Gastrocnemius medialis (tissue), 4 donors: ENCODE results near the gene DPP10. TPM values are rescaled to one million over a fixed set of nuclear protein-coding genes. Genes with fewer than 3 reads are reported as not detected.

Source experiments
- ATAC-seq, 2 donors: fragments of 150-250 bp; one replicate each; pipeline ENCODE4 v1.9.1; 2016
- DNase-seq, 2 donors: peaks; one replicate each; pipeline ENCODE4 v3.0.0-alpha.2; 2019
- H3K27ac ChIP-seq, 4 donors: fragments of 200-600 bp; sonication (generic); 1 replicate in 1 of 4; 2 replicates in 3 of 4; pipeline ENCODE4 v1.5.1; 2016 to 2018; ENCODE audit warnings: mild to moderate bottlenecking in 2 of 4, moderate library complexity in 1 of 4
- H3K27me3 ChIP-seq, 3 donors: fragments of 200-600 bp; sonication (generic) in 2 of 3; 1 replicate in 1 of 3; 2 replicates in 2 of 3; pipeline versions ENCODE4 v1.5.1 to v1.6.0; 2016 to 2019; ENCODE audit warnings: mild to moderate bottlenecking in 1 of 3, moderate library complexity in 1 of 3
- H3K36me3 ChIP-seq, 2 donors: fragments of 200-600 bp; sonication (generic) in 1 of 2; one replicate each; pipeline ENCODE4 v1.5.1; 2017 to 2018
- H3K4me1 ChIP-seq, 2 donors: fragments of 200-600 bp; sonication (generic) in 1 of 2; one replicate each; pipeline ENCODE4 v1.5.1; 2016 to 2017; ENCODE audit warnings: mild to moderate bottlenecking in 2 of 2
- H3K4me3 ChIP-seq, 4 donors: fragments of 200-600 bp; sonication (generic) in 3 of 4; 1 replicate in 1 of 4; 2 replicates in 3 of 4; pipeline ENCODE4 v1.5.1; 2016 to 2019; ENCODE audit warnings: mild to moderate bottlenecking in 2 of 4
- H3K9me3 ChIP-seq, 3 donors: fragments of 200-600 bp; sonication (generic) in 2 of 3; 1 replicate in 1 of 3; 2 replicates in 2 of 3; pipeline ENCODE4 v1.5.1; 2016 to 2019
- CTCF ChIP-seq, 5 experiments: fragments of 450-650 bp in 3 of 5; fragments of 200-600 bp in 2 of 5; sonication (generic) in 2 of 5; IDR thresholded peaks in 4 of 5; conservative IDR thresholded peaks in 1 of 5; 1 replicate in 4 of 5; 2 replicates in 1 of 5; pipeline ENCODE4 v1.5.1; 2016 to 2019; ENCODE audit warnings: antibody characterized with exemption in 5 of 5, mild to moderate bottlenecking in 3 of 5, moderate library complexity in 3 of 5
- POLR2A ChIP-seq, 2 donors: fragments of 450-650 bp; IDR thresholded peaks; one replicate each; pipeline ENCODE4 v1.6.1; 2017; ENCODE audit warnings: antibody characterized with exemption in 2 of 2, mild to moderate bottlenecking in 2 of 2, moderate library complexity in 2 of 2
- in situ Hi-C, 4 donors: fragments of 200-750 bp; cut with MboI; loops; one replicate each; pipeline versions ENCODE4 v1.15.0 to v1.8.0; 2017; ENCODE audit warnings: low sequenced_read_pairs in 4 of 4
- intact Hi-C: fragments of 100-400 bp; cut with DNase I; formaldehyde crosslinking; loops from one replicate; pipeline ENCODE4 v1.15.1; 2023; ENCODE audit warnings: low total_unique reads
- total RNA-seq, 4 donors: library from RNA; depleted of rRNA; stranded (reverse); fragments of >200 nt; gene quantifications; one replicate each; pipeline versions ENCODE4 v1.1.0 to v1.2.3, GENCODE V29; 2016

The DPP10 gene
- total RNA-seq, 4 donors from 2014 or later = not detected

GRCh38 chr2:115105966-115106365 lies 663.5 kb downstream of the DPP10 start:
- TF ChIP-seq CTCF (IDR thresholded peaks at IDR 0.05 in 4 of 5, conservative IDR thresholded peaks at IDR 0.05 in 1 of 5) = no peak
- TF ChIP-seq POLR2A (IDR thresholded peaks at IDR 0.05) = no peak
- Histone ChIP-seq H3K9me3 (no peaks in the 10 kb centered on the region), H3K4me3 (no peak overlapping the region), H3K27ac (no peak overlapping the region), H3K4me1 (no peaks in the 10 kb centered on the region), H3K36me3 (no peaks in the 10 kb centered on the region), H3K27me3 (no peaks in the 10 kb centered on the region)
- in situ Hi-C loops = no loop called here
- intact Hi-C loops = no loop called here
- DNase-seq = no peak
- no peak for ATAC-seq

- no peaks in the 10 kb centered on the region for H3K4me1 ChIP-seq
- H3K9me3 ChIP-seq = no peaks in the 10 kb centered on the region
- intact Hi-C loops = no loop called here
- H3K4me3 ChIP-seq = no peak overlapping the region
- no peaks in the 10 kb centered on the region for H3K27me3 ChIP-seq
- no peak for DNase-seq
- no peak overlapping the region for H3K27ac ChIP-seq
- H3K36me3 ChIP-seq = no peaks in the 10 kb centered on the region
- TF ChIP-seq CTCF (IDR thresholded peaks at IDR 0.05 in 4 of 5, conservative IDR thresholded peaks at IDR 0.05 in 1 of 5) (no peak), POLR2A (IDR thresholded peaks at IDR 0.05) (no peak)
- in situ Hi-C loops = no loop called here
- no peak for ATAC-seq
Measured at GRCh38 chr2:115115135-115115534, 672.7 kb downstream of the DPP10 start.

GRCh38 chr2:115118306-115118705 lies 675.9 kb downstream of the DPP10 start:
- TF ChIP-seq CTCF (IDR thresholded peaks at IDR 0.05 in 4 of 5, conservative IDR thresholded peaks at IDR 0.05 in 1 of 5) (no peak), POLR2A (IDR thresholded peaks at IDR 0.05) (no peak)
- Histone ChIP-seq H3K4me3 (no peak overlapping the region), H3K36me3 (no peaks in the 10 kb centered on the region), H3K9me3 (no peaks in the 10 kb centered on the region), H3K27ac (no peak overlapping the region), H3K27me3 (no peaks in the 10 kb centered on the region), H3K4me1 (no peaks in the 10 kb centered on the region)
- DNase-seq = no peak
- ATAC-seq = no peak
- in situ Hi-C loops = no loop called here
- intact Hi-C loops = no loop called here

GRCh38 chr2:115119086-115119485 lies 676.6 kb downstream of the DPP10 start:
- Histone ChIP-seq H3K27ac (no peak overlapping the region), H3K36me3 (no peaks in the 10 kb centered on the region), H3K9me3 (no peaks in the 10 kb centered on the region), H3K4me3 (no peak overlapping the region), H3K27me3 (no peaks in the 10 kb centered on the region), H3K4me1 (no peaks in the 10 kb centered on the region)
- TF ChIP-seq POLR2A (IDR thresholded peaks at IDR 0.05) = no peak
- no peak for TF ChIP-seq CTCF (IDR thresholded peaks at IDR 0.05 in 4 of 5, conservative IDR thresholded peaks at IDR 0.05 in 1 of 5)
- no peak for DNase-seq
- intact Hi-C loops (no loop called here), in situ Hi-C loops (no loop called here)
- no peak for ATAC-seq

- H3K27ac ChIP-seq = no peak overlapping the region
- ATAC-seq (no peak), DNase-seq (no peak)
- no peaks in the 10 kb centered on the region for H3K4me1 ChIP-seq
- no peaks in the 10 kb centered on the region for H3K36me3 ChIP-seq
- intact Hi-C loops (no loop called here), in situ Hi-C loops (no loop called here)
- no peak overlapping the region for H3K4me3 ChIP-seq
- H3K27me3 ChIP-seq = no peaks in the 10 kb centered on the region
- no peaks in the 10 kb centered on the region for H3K9me3 ChIP-seq
- TF ChIP-seq POLR2A (IDR thresholded peaks at IDR 0.05) (no peak), CTCF (IDR thresholded peaks at IDR 0.05 in 4 of 5, conservative IDR thresholded peaks at IDR 0.05 in 1 of 5) (no peak)
Measured at GRCh38 chr2:115122701-115123100, 680.3 kb downstream of the DPP10 start.
